ENCODE data around the gene SCAI.

Gene SCAI

DNA sequence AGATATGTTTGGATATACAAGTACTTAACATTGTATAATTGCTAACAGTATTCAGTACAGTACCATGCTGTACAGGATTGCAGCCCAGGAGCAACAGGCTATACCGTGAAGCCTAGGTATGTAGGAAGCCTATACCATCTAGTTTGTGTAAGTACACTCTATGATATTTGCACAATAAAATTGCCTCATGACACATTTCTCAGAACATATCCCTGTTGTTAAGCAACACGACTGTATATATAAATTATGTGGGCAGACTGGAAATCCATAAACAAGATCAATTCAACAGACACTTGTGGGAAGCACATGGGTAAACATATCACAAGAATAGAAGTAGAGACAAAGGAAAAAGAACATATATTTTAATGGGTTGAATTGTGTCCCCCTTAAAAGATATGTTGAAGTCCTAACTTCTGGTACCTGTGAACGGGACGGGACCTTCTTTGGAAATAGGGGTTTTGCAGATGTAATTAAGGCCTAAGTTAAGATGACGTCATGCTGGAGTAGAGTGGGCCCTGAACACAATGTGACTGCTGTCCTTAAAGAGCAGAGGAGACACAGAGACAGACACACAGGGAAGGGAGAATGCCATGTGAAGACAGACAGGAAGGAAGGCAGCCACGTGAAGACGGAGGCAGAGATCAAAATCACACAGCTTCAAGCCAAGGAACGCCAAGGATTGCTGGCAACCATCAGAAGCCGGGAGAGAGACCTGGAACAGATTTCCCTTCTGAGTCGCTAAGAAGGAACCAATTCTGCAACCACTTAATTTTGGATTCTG is 76.3 kb downstream of the SCAI start:
- H3K36me3 ChIP-seq (ENCODE audit: insufficient read depth, low read length), result peaks cover 11% of the 10 kb centered on the region; the same call in 1 of the 2 replicates
- no peak overlapping the region for H3K4me2 ChIP-seq (ENCODE audit: low read depth, low read length, poor library complexity, severe bottlenecking)
- H4K20me1 ChIP-seq (ENCODE audit: insufficient read depth, low read length, poor library complexity, severe bottlenecking), result no peaks in the 10 kb centered on the region
- no peak overlapping the region for H3K4me3 ChIP-seq (ENCODE audit: low read length, poor library complexity, severe bottlenecking)
- H3K9ac ChIP-seq (ENCODE audit: low read depth, low read length, poor library complexity, severe bottlenecking), result no peak overlapping the region
- H3K79me2 ChIP-seq (ENCODE audit: insufficient read depth, low read length), result peaks cover 38% of the 10 kb centered on the region; the same call in 1 of the 2 replicates
- no peaks in the 10 kb centered on the region for H3K4me1 ChIP-seq (ENCODE audit: insufficient read depth, low read length, poor library complexity, severe bottlenecking)
- no peaks in the 10 kb centered on the region for H3F3A ChIP-seq (ENCODE audit: low read depth)
- no peak overlapping the region for H2AFZ ChIP-seq (ENCODE audit: low read length)
- TF ChIP-seq, protein P1, sequence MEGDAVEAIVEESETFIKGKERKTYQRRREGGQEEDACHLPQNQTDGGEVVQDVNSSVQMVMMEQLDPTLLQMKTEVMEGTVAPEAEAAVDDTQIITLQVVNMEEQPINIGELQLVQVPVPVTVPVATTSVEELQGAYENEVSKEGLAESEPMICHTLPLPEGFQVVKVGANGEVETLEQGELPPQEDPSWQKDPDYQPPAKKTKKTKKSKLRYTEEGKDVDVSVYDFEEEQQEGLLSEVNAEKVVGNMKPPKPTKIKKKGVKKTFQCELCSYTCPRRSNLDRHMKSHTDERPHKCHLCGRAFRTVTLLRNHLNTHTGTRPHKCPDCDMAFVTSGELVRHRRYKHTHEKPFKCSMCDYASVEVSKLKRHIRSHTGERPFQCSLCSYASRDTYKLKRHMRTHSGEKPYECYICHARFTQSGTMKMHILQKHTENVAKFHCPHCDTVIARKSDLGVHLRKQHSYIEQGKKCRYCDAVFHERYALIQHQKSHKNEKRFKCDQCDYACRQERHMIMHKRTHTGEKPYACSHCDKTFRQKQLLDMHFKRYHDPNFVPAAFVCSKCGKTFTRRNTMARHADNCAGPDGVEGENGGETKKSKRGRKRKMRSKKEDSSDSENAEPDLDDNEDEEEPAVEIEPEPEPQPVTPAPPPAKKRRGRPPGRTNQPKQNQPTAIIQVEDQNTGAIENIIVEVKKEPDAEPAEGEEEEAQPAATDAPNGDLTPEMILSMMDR (conservative IDR thresholded peaks at IDR 0.05; ENCODE audit: low read length), result no peak
- no peak for TF ChIP-seq EZH2phosphoT487 (IDR thresholded peaks at IDR 0.05; ENCODE audit: borderline replicate concordance)
- no peaks in the 10 kb centered on the region for H3K27me3 ChIP-seq (ENCODE audit: insufficient read depth, low read length, poor library complexity, severe bottlenecking)
- no peaks in the 10 kb centered on the region; the same call in 1 of the 2 replicates for H3K9me3 ChIP-seq (ENCODE audit: insufficient read depth, low read depth, low read length)
- H3K9me2 ChIP-seq (replicated peaks; ENCODE audit: low read depth, low read length), result no peaks in the 10 kb centered on the region

DNA sequence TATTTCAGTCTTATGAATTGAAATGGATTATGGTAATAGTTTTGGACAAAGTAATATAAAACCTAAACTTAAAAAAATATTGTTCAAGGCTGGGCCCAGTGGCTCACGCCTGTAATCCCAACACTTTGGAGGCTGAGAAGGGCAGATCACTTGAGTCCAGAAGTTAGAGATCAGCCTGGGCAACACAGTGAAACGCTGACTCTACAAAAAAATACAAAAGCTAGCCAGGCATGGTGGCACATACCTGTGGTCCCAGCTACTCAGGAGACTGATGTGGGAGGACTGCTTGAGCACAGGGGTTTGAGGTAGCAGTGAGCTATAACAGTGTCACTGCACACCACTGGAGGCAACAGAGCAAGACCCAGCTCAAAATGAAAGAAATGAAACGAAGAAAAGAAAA is 81.9 kb downstream of the SCAI start:
- Histone ChIP-seq H3K4me3 (ENCODE audit: low read length, poor library complexity, severe bottlenecking) (no peak overlapping the region), H3K9ac (ENCODE audit: low read depth, low read length, poor library complexity, severe bottlenecking) (no peak overlapping the region), H4K20me1 (ENCODE audit: insufficient read depth, low read length, poor library complexity, severe bottlenecking) (peaks cover 2% of the 10 kb centered on the region), H3K79me2 (ENCODE audit: insufficient read depth, low read length) (peaks cover 26% of the 10 kb centered on the region), H3K36me3 (ENCODE audit: insufficient read depth, low read length) (peaks cover 17% of the 10 kb centered on the region; the same call in 1 of the 2 replicates), H3K4me2 (ENCODE audit: low read depth, low read length, poor library complexity, severe bottlenecking) (no peak overlapping the region), H3K9me3 (ENCODE audit: insufficient read depth, low read depth, low read length) (no peaks in the 10 kb centered on the region; the same call in 1 of the 2 replicates), H2AFZ (ENCODE audit: low read length) (no peak overlapping the region), H3K27me3 (ENCODE audit: insufficient read depth, low read length, poor library complexity, severe bottlenecking) (no peaks in the 10 kb centered on the region), H3K9me2 (replicated peaks; ENCODE audit: low read depth, low read length) (no peaks in the 10 kb centered on the region), H3K4me1 (ENCODE audit: insufficient read depth, low read length, poor library complexity, severe bottlenecking) (peaks cover 8% of the 10 kb centered on the region), H3F3A (ENCODE audit: low read depth) (no peaks in the 10 kb centered on the region)
- no peak for TF ChIP-seq EZH2phosphoT487 (IDR thresholded peaks at IDR 0.05; ENCODE audit: borderline replicate concordance)
- TF ChIP-seq, protein P1 (conservative IDR thresholded peaks at IDR 0.05; ENCODE audit: low read length), result no peak

DNA sequence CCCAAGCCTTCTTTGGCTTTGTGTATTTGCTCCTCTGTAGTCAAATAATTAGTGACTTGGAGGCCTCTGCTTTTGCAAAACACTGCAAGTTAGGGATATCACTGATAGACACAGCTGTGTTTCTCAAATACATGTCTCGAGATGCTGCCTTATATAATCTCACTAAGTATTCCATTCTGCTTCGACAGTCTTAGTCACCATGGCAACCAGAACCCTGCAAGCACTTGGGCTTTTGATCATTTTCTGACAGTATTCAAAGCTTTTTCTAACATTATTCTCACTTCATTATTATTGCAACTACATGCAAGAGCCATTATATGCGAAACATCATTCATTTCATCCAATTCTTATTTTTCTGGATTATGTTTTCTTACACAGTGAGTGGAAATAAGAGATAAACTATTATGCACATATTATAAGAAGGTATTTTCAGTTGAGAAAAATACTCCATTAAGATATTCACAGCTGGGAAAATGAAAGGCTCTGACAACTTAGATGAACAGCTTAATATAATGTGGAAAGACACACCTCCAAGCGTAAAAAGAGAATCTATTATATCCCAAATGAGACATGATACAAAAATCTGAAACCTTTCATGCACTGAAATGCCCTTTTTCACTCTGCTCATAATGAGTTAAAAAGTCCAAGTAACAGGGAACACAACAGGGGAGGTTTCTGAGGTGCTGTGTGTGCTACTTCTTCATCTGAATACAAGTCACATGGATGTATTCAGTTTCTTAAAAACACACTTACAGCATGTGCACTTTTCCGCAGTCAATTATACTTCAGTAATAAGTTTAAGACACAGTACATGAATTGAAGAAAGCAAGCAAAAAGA is 93.9 kb downstream of the SCAI start:
- H3K4me3 ChIP-seq (ENCODE audit: low read length, poor library complexity, severe bottlenecking), result no peak overlapping the region
- no peaks in the 10 kb centered on the region for H3K4me1 ChIP-seq (ENCODE audit: insufficient read depth, low read length, poor library complexity, severe bottlenecking)
- H3K27me3 ChIP-seq (ENCODE audit: insufficient read depth, low read length, poor library complexity, severe bottlenecking), result no peaks in the 10 kb centered on the region
- no peak overlapping the region for H3K4me2 ChIP-seq (ENCODE audit: low read depth, low read length, poor library complexity, severe bottlenecking)
- peaks cover 18% of the 10 kb centered on the region for H3K79me2 ChIP-seq (ENCODE audit: insufficient read depth, low read length)
- H3K9me2 ChIP-seq (replicated peaks; ENCODE audit: low read depth, low read length), result no peaks in the 10 kb centered on the region
- H3F3A ChIP-seq (ENCODE audit: low read depth), result no peaks in the 10 kb centered on the region
- H3K9ac ChIP-seq (ENCODE audit: low read depth, low read length, poor library complexity, severe bottlenecking), result no peak overlapping the region
- TF ChIP-seq, protein P1 (conservative IDR thresholded peaks at IDR 0.05; ENCODE audit: low read length), result no peak
- no peak for TF ChIP-seq EZH2phosphoT487 (IDR thresholded peaks at IDR 0.05; ENCODE audit: borderline replicate concordance)
- no peak overlapping the region for H2AFZ ChIP-seq (ENCODE audit: low read length)
- H4K20me1 ChIP-seq (ENCODE audit: insufficient read depth, low read length, poor library complexity, severe bottlenecking), result no peaks in the 10 kb centered on the region
- H3K9me3 ChIP-seq (ENCODE audit: insufficient read depth, low read depth, low read length), result no peaks in the 10 kb centered on the region
- H3K36me3 ChIP-seq (ENCODE audit: insufficient read depth, low read length), result peaks cover 57% of the 10 kb centered on the region

Data from Loucy (cell line).